Ureter (tissue), 1 donor: ENCODE data around the gene CNGA3. TPM values are rescaled to one million over a fixed set of nuclear protein-coding genes. Genes with fewer than 3 reads are reported as not detected.

Experiments
- DNase-seq: peaks from one replicate; pipeline ENCODE4 v3.0.0-alpha.2; 2020; ENCODE audit warnings: low spot score
- total RNA-seq: library from RNA; stranded (reverse); gene quantifications from one replicate; pipeline ENCODE4 v1.2.4, GENCODE V29; 2023
- donor health status: DM: yes; HTN: yes; CAD: no.

CNGA3 gene
- total RNA-seq, 1 donor from 2014 or later: not detected

GRCh38 chr2:98441706-98442450 lies 95.6 kb downstream of the CNGA3 start:
- DNase-seq: peak; percentile 20

GRCh38 chr2:98442488-98442887 lies 96.2 kb downstream of the CNGA3 start:
- DNase-seq: no peak

GRCh38 chr2:98444436-98445176 lies 98.3 kb downstream of the CNGA3 start, which contains the start of gene INPP4A:
INPP4A (plus strand) TSS chr2:98444858; CDS start chr2:98520049, 75,191 bp downstream.
- DNase-seq: peak; percentile 77

GRCh38 chr2:98445177-98445682 lies 99.0 kb downstream of the CNGA3 start:
- peak; percentile 43 for DNase-seq

DNA sequence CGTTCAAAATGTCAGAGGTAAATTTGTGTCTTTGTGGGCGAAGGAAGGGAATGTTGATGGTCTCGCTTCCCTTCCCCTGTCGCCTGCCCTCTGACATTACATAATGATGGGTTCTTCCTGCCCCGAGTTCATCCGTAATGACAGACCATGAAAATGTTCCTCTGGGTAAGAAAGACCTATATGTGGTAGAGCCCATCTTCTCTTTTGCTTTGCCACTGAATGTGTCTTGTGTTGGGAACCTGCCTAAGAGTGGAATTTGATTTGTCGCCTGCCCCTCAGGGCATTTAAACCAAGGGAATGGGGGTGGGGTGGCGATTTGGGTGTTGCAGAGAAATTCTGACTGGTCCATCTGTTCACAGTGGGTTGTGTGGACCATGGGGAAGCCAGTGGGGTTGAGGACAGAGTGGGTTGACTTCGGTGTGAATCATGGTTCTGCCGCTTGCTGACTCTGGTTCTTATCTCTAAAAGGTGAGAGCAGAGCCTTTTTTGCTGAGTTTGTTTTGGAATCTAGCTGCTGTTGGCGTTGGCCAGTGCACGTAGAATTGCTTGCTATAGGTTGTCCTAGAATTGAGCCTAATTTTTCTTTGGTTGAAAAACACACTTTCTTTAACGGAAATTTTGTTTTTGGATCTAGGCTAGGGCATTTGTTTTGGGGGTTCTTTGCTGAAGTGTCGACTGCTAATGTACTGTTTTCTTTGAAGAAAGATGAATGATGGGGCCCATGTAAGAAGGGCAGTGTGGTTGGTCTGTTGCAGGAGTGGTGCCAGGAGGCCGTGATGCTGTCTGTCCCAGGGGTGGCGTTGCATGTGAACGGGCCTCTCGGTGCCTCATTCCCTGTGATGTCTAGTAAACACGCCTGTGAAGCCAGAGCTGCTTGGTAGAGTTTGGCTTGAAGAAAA lies 99.7 kb downstream of the CNGA3 start:
- peak; percentile 48 for DNase-seq

GRCh38 chr2:98446850-98447249 lies 100.6 kb downstream of the CNGA3 start:
- peak; percentile 26 for DNase-seq

Other genes with a start within 250 kb of the CNGA3 start
- 80.6 TPM for gene INPP4A, start 98.4 kb downstream of the CNGA3 start, total RNA-seq